Measurements from ENCODE around the gene PATJ. TPM values are rescaled to one million over a fixed set of nuclear protein-coding genes. Genes with fewer than 3 reads are reported as not detected.
"Not testable (repeated sequence)": the region's sequence is repeated elsewhere in the genome, so short reads cannot be mapped to it uniquely, and the experiment has no call there.

The PATJ gene
- total RNA-seq, 4 donors from 2014 or later = 119 to 299 (median 149) TPM

- DNase-seq = no peak
- Histone ChIP-seq H3K4me1 (peaks cover 0 to 13% (median 3%) of the 10 kb centered on the region in 4 donors), H3K4me3 (no peak overlapping the region), H3K27ac (no peak overlapping the region), H3K27me3 (no peaks in the 10 kb centered on the region), H3K9me3 (no peaks in the 10 kb centered on the region), H3K36me3 (peaks cover 0 to 3% (median 0%) of the 10 kb centered on the region in 4 donors)
- 59 to 64% methylated on average over 2 to 3 of the region's 3 CpGs for WGBS, 2 donors (ENCODE audit: low coverage in 1 of 2)
- intact Hi-C loops (cut with DNase I; ENCODE audit: low total_unique reads) = no loop called here
- TF ChIP-seq POLR2A (IDR thresholded peaks at IDR 0.05) (no peak), CTCF (IDR thresholded peaks at IDR 0.05) (no peak), POLR2AphosphoS5 (IDR thresholded peaks at IDR 0.05) (no peak), EP300 (IDR thresholded peaks at IDR 0.05; ENCODE audit: low read depth) (no peak)
- in situ Hi-C loops (cut with MboI; ENCODE audit: low pct_ligation_motif_present in 1 of 4, low pct_unique_long_range_greater_than_20kb in 1 of 4, low sequenced_read_pairs in 3 of 4) = no loop called here
Measured at GRCh38 chr1:61887076-61887867, 145.0 kb downstream of the PATJ start.

GRCh38 chr1:61887931-61888564 is 145.8 kb downstream of the PATJ start:
- H3K27me3 ChIP-seq = no peaks in the 10 kb centered on the region
- in situ Hi-C loops (cut with MboI; ENCODE audit: low pct_ligation_motif_present in 1 of 4, low pct_unique_long_range_greater_than_20kb in 1 of 4, low sequenced_read_pairs in 3 of 4) = no loop called here
- peaks cover 0 to 3% (median 0%) of the 10 kb centered on the region in 4 donors for H3K36me3 ChIP-seq
- intact Hi-C loops (cut with DNase I; ENCODE audit: low total_unique reads) = no loop called here
- DNase-seq = no peak
- no peak overlapping the region for H3K4me3 ChIP-seq
- WGBS, 2 donors (ENCODE audit: low coverage in 1 of 2) = 76 to 88% methylated on average over 4 to 7 of the region's 7 CpGs
- no peak for TF ChIP-seq CTCF (IDR thresholded peaks at IDR 0.05)
- no peak for TF ChIP-seq EP300 (IDR thresholded peaks at IDR 0.05; ENCODE audit: low read depth)
- TF ChIP-seq POLR2AphosphoS5 (IDR thresholded peaks at IDR 0.05) = no peak
- no peak for TF ChIP-seq POLR2A (IDR thresholded peaks at IDR 0.05)
- peaks cover 0 to 13% (median 3%) of the 10 kb centered on the region in 4 donors for H3K4me1 ChIP-seq
- no peak overlapping the region for H3K27ac ChIP-seq
- no peaks in the 10 kb centered on the region for H3K9me3 ChIP-seq

GRCh38 chr1:61888808-61889207 is 146.5 kb downstream of the PATJ start:
- DNase-seq = no peak
- Histone ChIP-seq H3K4me1 (peaks cover 0 to 13% (median 3%) of the 10 kb centered on the region in 4 donors), H3K4me3 (no peak overlapping the region), H3K36me3 (peaks cover 0 to 3% (median 0%) of the 10 kb centered on the region in 4 donors), H3K9me3 (no peaks in the 10 kb centered on the region), H3K27ac (no peak overlapping the region), H3K27me3 (no peaks in the 10 kb centered on the region)
- whole genome bisulfite sequencing, 2 donors (ENCODE audit: low coverage in 1 of 2) = 83 to 95% methylated on average over 1 of the region's 1 CpG
- TF ChIP-seq POLR2AphosphoS5 (IDR thresholded peaks at IDR 0.05) (no peak), EP300 (IDR thresholded peaks at IDR 0.05; ENCODE audit: low read depth) (no peak), CTCF (IDR thresholded peaks at IDR 0.05) (no peak), POLR2A (IDR thresholded peaks at IDR 0.05) (no peak)
- intact Hi-C loops (cut with DNase I; ENCODE audit: low total_unique reads) = no loop called here
- in situ Hi-C loops (cut with MboI; ENCODE audit: low pct_ligation_motif_present in 1 of 4, low pct_unique_long_range_greater_than_20kb in 1 of 4, low sequenced_read_pairs in 3 of 4) = no loop called here

- H3K4me1 ChIP-seq = peaks cover 0 to 13% (median 3%) of the 10 kb centered on the region in 4 donors
- H3K27ac ChIP-seq; intact Hi-C loops (cut with DNase I; ENCODE audit: low total_unique reads); DNase-seq; H3K27me3 ChIP-seq; H3K4me3 ChIP-seq; in situ Hi-C loops (cut with MboI; ENCODE audit: low pct_ligation_motif_present in 1 of 4, low pct_unique_long_range_greater_than_20kb in 1 of 4, low sequenced_read_pairs in 3 of 4); H3K9me3 ChIP-seq; H3K36me3 ChIP-seq: not testable (repeated sequence)
Measured at GRCh38 chr1:61890435-61890834, 148.2 kb downstream of the PATJ start.
